Esophagus muscularis mucosa (tissue), 4 donors: ENCODE results near the gene LIPA. TPM values are rescaled to one million over a fixed set of nuclear protein-coding genes. Genes with fewer than 3 reads are reported as not detected.

Experiments used
- DNase-seq: peaks from one replicate; pipeline ENCODE4 v3.0.0-alpha.2; 2017; ENCODE audit errors: extremely low spot score
- H3K27ac ChIP-seq, 4 donors: fragments of 200-600 bp; sonication (generic); replicated peaks in 1 of 4; 1 replicate in 3 of 4; 2 replicates in 1 of 4; pipeline ENCODE4 v1.5.1; 2016 to 2019; ENCODE audit warnings: mild to moderate bottlenecking in 1 of 4
- H3K27me3 ChIP-seq, 4 donors: fragments of 200-600 bp; sonication (generic); one replicate each; pipeline versions ENCODE4 v1.5.1 to v1.6.0; 2016 to 2019
- H3K36me3 ChIP-seq, 4 donors: fragments of 200-600 bp; sonication (generic); one replicate each; pipeline ENCODE4 v1.5.1; 2016 to 2019
- H3K4me1 ChIP-seq, 4 donors: fragments of 200-600 bp; sonication (generic); one replicate each; pipeline ENCODE4 v1.5.1; 2016 to 2019
- H3K4me3 ChIP-seq, 4 donors: fragments of 200-600 bp; sonication (generic); 1 replicate in 2 of 4; 2 replicates in 2 of 4; pipeline ENCODE4 v1.5.1; 2016 to 2019; ENCODE audit warnings: mild to moderate bottlenecking in 4 of 4, moderate library complexity in 1 of 4
- H3K9me3 ChIP-seq, 4 donors: fragments of 200-600 bp; sonication (generic); 1 replicate in 3 of 4; 2 replicates in 1 of 4; pipeline ENCODE4 v1.5.1; 2016 to 2019
- CTCF ChIP-seq, 3 experiments: fragments of 200-600 bp in 2 of 3; fragments of 450-650 bp in 1 of 3; sonication (generic) in 2 of 3; IDR thresholded peaks; one replicate each; pipeline ENCODE4 v1.5.1; 2017 to 2019; ENCODE audit warnings: antibody characterized with exemption in 3 of 3, mild to moderate bottlenecking in 2 of 3, moderate library complexity in 1 of 3
- EP300 ChIP-seq: sonication (generic); formaldehyde crosslinking; IDR thresholded peaks from one replicate; pipeline ENCODE4 v1.6.1; 2017; ENCODE audit warnings: antibody characterized with exemption
- POLR2A ChIP-seq: fragments of 450-650 bp; IDR thresholded peaks from one replicate; pipeline ENCODE4 v1.6.1; 2017; ENCODE audit warnings: antibody characterized with exemption, moderate library complexity, mild to moderate bottlenecking, low read depth
- POLR2AphosphoS5 ChIP-seq, 2 donors: sonication (generic); formaldehyde crosslinking; IDR thresholded peaks; one replicate each; pipeline ENCODE4 v1.6.1; 2017; ENCODE audit warnings: antibody characterized with exemption in 2 of 2
- WGBS: methylation state at CpG from one replicate; pipeline ENCODE4 v1.1.5; 2018; 5-methylcytosine and 5-hydroxymethylcytosine counted together
- intact Hi-C: fragments of 100-400 bp; cut with DNase I; formaldehyde crosslinking; loops from one replicate; pipeline ENCODE4 v1.15.1; 2023
- total RNA-seq, 4 donors: library from RNA; depleted of rRNA; stranded (reverse); fragments of >200 nt; gene quantifications; one replicate each; pipeline versions ENCODE4 v1.1.0 to v1.2.1, GENCODE V29; 2016

The LIPA gene
- total RNA-seq, 4 donors from 2014 or later, result 18.3 to 28.3 (median 24.0) TPM

GRCh38 chr10:89183571-89183970 is 68.0 kb downstream of the LIPA start:
- Histone ChIP-seq H3K4me1 (peaks cover 0 to 12% (median 10%) of the 10 kb centered on the region in 4 donors), H3K9me3 (peaks cover 0 to 12% (median 2%) of the 10 kb centered on the region in 4 donors), H3K27me3 (no peaks in the 10 kb centered on the region), H3K27ac (no peak overlapping the region), H3K4me3 (no peak overlapping the region), H3K36me3 (no peaks in the 10 kb centered on the region)
- TF ChIP-seq POLR2AphosphoS5 (IDR thresholded peaks at IDR 0.05) (no peak), EP300 (no peak), CTCF (IDR thresholded peaks at IDR 0.05) (no peak), POLR2A (no peak)
- no peak for DNase-seq
- intact Hi-C loops, result no loop called here

GRCh38 chr10:89182894-89183293 is 68.7 kb downstream of the LIPA start:
- Histone ChIP-seq H3K9me3 (peaks cover 0 to 12% (median 2%) of the 10 kb centered on the region in 4 donors), H3K27me3 (no peaks in the 10 kb centered on the region), H3K4me1 (peaks cover 0 to 12% (median 10%) of the 10 kb centered on the region in 4 donors), H3K4me3 (no peak overlapping the region), H3K27ac (no peak overlapping the region), H3K36me3 (no peaks in the 10 kb centered on the region)
- no peak for DNase-seq
- intact Hi-C loops, result no loop called here
- 89% methylated on average over 2 of the region's 2 CpGs for WGBS
- TF ChIP-seq POLR2A, result no peak
- no peak for TF ChIP-seq POLR2AphosphoS5 (IDR thresholded peaks at IDR 0.05)
- TF ChIP-seq CTCF (IDR thresholded peaks at IDR 0.05), result no peak
- no peak for TF ChIP-seq EP300

GRCh38 chr10:89175816-89176215 is 75.8 kb downstream of the LIPA start:
- Histone ChIP-seq H3K4me3 (no peak overlapping the region), H3K27me3 (no peaks in the 10 kb centered on the region), H3K4me1 (no peaks in the 10 kb centered on the region), H3K36me3 (no peaks in the 10 kb centered on the region), H3K9me3 (peaks cover 0 to 10% (median 1%) of the 10 kb centered on the region in 4 donors), H3K27ac (no peak overlapping the region)
- intact Hi-C loops, result no loop called here
- no peak for DNase-seq
- TF ChIP-seq POLR2AphosphoS5 (IDR thresholded peaks at IDR 0.05) (no peak), EP300 (no peak), CTCF (IDR thresholded peaks at IDR 0.05) (no peak), POLR2A (no peak)

GRCh38 chr10:89173075-89173474 is 78.5 kb downstream of the LIPA start:
- intact Hi-C loops, result no loop called here
- no peak overlapping the region for H3K4me3 ChIP-seq
- no peaks in the 10 kb centered on the region for H3K9me3 ChIP-seq
- TF ChIP-seq POLR2AphosphoS5 (IDR thresholded peaks at IDR 0.05) (no peak), EP300 (no peak), CTCF (IDR thresholded peaks at IDR 0.05) (no peak), POLR2A (no peak)
- no peaks in the 10 kb centered on the region for H3K27me3 ChIP-seq
- H3K27ac ChIP-seq, result no peak overlapping the region
- no peak for DNase-seq
- H3K4me1 ChIP-seq, result no peaks in the 10 kb centered on the region
- H3K36me3 ChIP-seq, result no peaks in the 10 kb centered on the region

- H3K27ac ChIP-seq, result no peak overlapping the region
- no peaks in the 10 kb centered on the region for H3K36me3 ChIP-seq
- WGBS, result 74% methylated on average over 4 of the region's 4 CpGs
- no peaks in the 10 kb centered on the region for H3K27me3 ChIP-seq
- no peak overlapping the region for H3K4me3 ChIP-seq
- intact Hi-C loops, result no loop called here
- no peak for TF ChIP-seq POLR2AphosphoS5 (IDR thresholded peaks at IDR 0.05)
- no peak for TF ChIP-seq EP300
- TF ChIP-seq POLR2A, result no peak
- TF ChIP-seq CTCF (IDR thresholded peaks at IDR 0.05), result no peak
- no peaks in the 10 kb centered on the region for H3K9me3 ChIP-seq
- H3K4me1 ChIP-seq, result no peaks in the 10 kb centered on the region
- DNase-seq, result no peak
Measured at GRCh38 chr10:89171996-89172395, 79.6 kb downstream of the LIPA start.
